Naive thymus-derived CD8-positive, alpha-beta T cell (primary cell): ENCODE measurements around the gene PCDHA1. TPM values are rescaled to one million over a fixed set of nuclear protein-coding genes. Genes with fewer than 3 reads are reported as not detected.

Experiments used
- ATAC-seq, 2 donors: fragments of 150-1000 bp; cut with Tn5 transposase in 1 of 2; sonication (Bioruptor Pico), chemical (Tn5 transposase) in 1 of 2; 1 replicate in 1 of 2; 2 replicates in 1 of 2; pipeline ENCODE4 v1.10.0; 2021; ENCODE audit warnings: mild to moderate bottlenecking in 2 of 2, moderate library complexity in 2 of 2
- POLR2A ChIA-PET: fragments of 350-600 bp; sonication (Branson Sonifier 250); formaldehyde crosslinking; loops from one replicate; lab custom pipeline; 2021; ENCODE audit warnings: antibody characterized with exemption; lab: Charles Lee
- DNase-seq, 10 donors: peaks; one replicate each; pipeline versions ENCODE4 v3.0.0 to v3.0.0-alpha.2; 2020 to 2022
- H3K27ac Mint-ChIP-seq, 10 donors: one replicate each; pipeline ENCODE4 v1.8.0; 2020 to 2022; ENCODE audit warnings: mild to moderate bottlenecking in 10 of 10, mixed read lengths in 10 of 10, moderate library complexity in 4 of 10, inconsistent platforms in 1 of 10
- H3K27me3 Mint-ChIP-seq, 5 donors: one replicate each; pipeline ENCODE4 v1.8.0; 2021 to 2022; ENCODE audit warnings: mixed read lengths in 5 of 5
- H3K36me3 Mint-ChIP-seq, 3 donors: one replicate each; pipeline ENCODE4 v1.8.0; 2020 to 2022; ENCODE audit warnings: mixed read lengths in 3 of 3, mild to moderate bottlenecking in 2 of 3, inconsistent platforms in 1 of 3
- H3K4me1 Mint-ChIP-seq, 4 donors: one replicate each; pipeline ENCODE4 v1.8.0; 2021 to 2022; ENCODE audit warnings: mixed read lengths in 4 of 4
- H3K4me3 Mint-ChIP-seq, 10 donors: one replicate each; pipeline ENCODE4 v1.8.0; 2020 to 2022; ENCODE audit warnings: mild to moderate bottlenecking in 10 of 10, mixed read lengths in 10 of 10, moderate library complexity in 6 of 10, inconsistent platforms in 1 of 10
- H3K9me3 Mint-ChIP-seq, 9 donors: one replicate each; pipeline ENCODE4 v1.8.0; 2020 to 2022; ENCODE audit warnings: mixed read lengths in 9 of 9, mild to moderate bottlenecking in 3 of 9, inconsistent platforms in 1 of 9, moderate library complexity in 1 of 9
- polyA plus RNA-seq, 3 donors: library from polyadenylated mRNA; unstranded; fragments of 300-500 nt; fragmentation: Illumina TruSeq; gene quantifications; one replicate each; pipeline ENCODE4 v1.2.3, GENCODE V29; 2021
- total RNA-seq, 8 experiments: library from RNA in 2 of 8; stranded (reverse) in 2 of 8; gene quantifications; one replicate each; pipeline ENCODE4 v1.2.3 and lab custom pipeline; 2021 to 2026

PCDHA1 gene
- total and polyA plus RNA-seq, 5 experiments from 2014 or later, result not detected

GRCh38 chr5:140967226-140967893 is 181.4 kb downstream of the PCDHA1 start:
- DNase-seq (no peak), ATAC-seq (no peak)
- Mint-ChIP-seq H3K4me1 (peaks cover 0 to 6% (median 2%) of the 10 kb centered on the region in 4 donors), H3K9me3 (peaks cover 0 to 3% (median 0%) of the 10 kb centered on the region in 9 donors), H3K4me3 (peak overlapping the region in 1 of 10 donors; percentile 10), H3K27ac (no peak overlapping the region), H3K27me3 (peaks cover 24 to 64% (median 37%) of the 10 kb centered on the region in 5 donors), H3K36me3 (peaks cover 0 to 6% (median 0%) of the 10 kb centered on the region in 3 donors)
- POLR2A ChIA-PET, result no interaction called here

- POLR2A ChIA-PET, result no interaction called here
- ATAC-seq, result no peak
- peaks cover 13 to 42% (median 25%) of the 10 kb centered on the region in 5 donors for H3K27me3 Mint-ChIP-seq
- no peak overlapping the region for H3K27ac Mint-ChIP-seq
- no peak overlapping the region for H3K4me3 Mint-ChIP-seq
- H3K9me3 Mint-ChIP-seq, result peaks cover 0 to 3% (median 0%) of the 10 kb centered on the region in 9 donors
- no peak for DNase-seq
- H3K4me1 Mint-ChIP-seq, result peaks cover 0 to 6% (median 2%) of the 10 kb centered on the region in 4 donors
- peaks cover 0 to 1% (median 0%) of the 10 kb centered on the region in 3 donors for H3K36me3 Mint-ChIP-seq
Observed at GRCh38 chr5:140969880-140970279, 183.9 kb downstream of the PCDHA1 start.

DNA sequence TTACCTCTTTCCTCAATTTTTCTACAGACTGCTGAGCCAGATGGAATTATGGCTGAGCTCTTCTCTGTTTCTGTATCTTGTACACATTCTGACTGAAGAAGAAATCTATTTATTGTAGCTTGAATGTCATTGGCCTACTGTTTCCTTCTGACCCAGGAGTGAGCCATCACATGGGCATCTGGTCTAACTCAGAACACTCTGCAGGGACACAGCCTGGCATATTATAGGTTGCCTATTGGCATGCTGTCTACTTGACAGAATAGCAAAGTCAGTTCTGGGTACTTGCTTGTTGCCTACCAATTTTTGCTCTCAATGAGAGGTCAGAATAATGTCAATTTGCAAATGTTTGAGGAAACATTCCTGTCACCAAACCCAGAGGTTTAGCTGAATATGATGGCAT is 187.6 kb downstream of the PCDHA1 start:
- peaks cover 0 to 5% (median 0%) of the 10 kb centered on the region in 3 donors for H3K36me3 Mint-ChIP-seq
- peaks cover 4 to 26% (median 8%) of the 10 kb centered on the region in 5 donors for H3K27me3 Mint-ChIP-seq
- POLR2A ChIA-PET, result no interaction called here
- H3K4me1 Mint-ChIP-seq, result no peaks in the 10 kb centered on the region
- no peak for DNase-seq
- no peak overlapping the region for H3K27ac Mint-ChIP-seq
- H3K9me3 Mint-ChIP-seq, result no peaks in the 10 kb centered on the region
- ATAC-seq, result no peak
- no peak overlapping the region for H3K4me3 Mint-ChIP-seq

DNA sequence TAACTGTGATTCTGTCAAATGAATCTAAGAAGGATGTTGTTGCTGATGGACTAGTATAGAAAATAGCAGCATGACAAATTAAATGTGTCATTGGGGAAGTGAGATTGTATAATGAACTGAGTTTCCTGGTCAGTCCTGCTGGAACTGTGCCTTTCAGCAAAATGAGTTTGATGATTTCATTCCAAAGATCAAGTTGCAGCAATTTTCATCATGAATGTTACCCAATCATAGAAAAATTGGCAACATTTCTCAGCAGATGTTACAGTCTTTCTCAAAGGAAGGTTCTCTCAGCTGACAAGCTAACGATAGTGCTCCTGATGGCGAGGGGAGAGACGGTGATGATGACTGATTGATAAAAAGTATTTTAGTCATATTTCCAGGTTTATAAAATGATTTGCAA is 191.1 kb downstream of the PCDHA1 start:
- peaks cover 0 to 5% (median 0%) of the 10 kb centered on the region in 3 donors for H3K36me3 Mint-ChIP-seq
- POLR2A ChIA-PET, result no interaction called here
- H3K27ac Mint-ChIP-seq, result no peak overlapping the region
- peaks cover 1 to 19% (median 10%) of the 10 kb centered on the region in 5 donors for H3K27me3 Mint-ChIP-seq
- ATAC-seq (no peak), DNase-seq (no peak)
- no peaks in the 10 kb centered on the region for H3K9me3 Mint-ChIP-seq
- no peak overlapping the region for H3K4me3 Mint-ChIP-seq
- no peaks in the 10 kb centered on the region for H3K4me1 Mint-ChIP-seq

GRCh38 chr5:140978260-140978659 is 192.3 kb downstream of the PCDHA1 start:
- ATAC-seq, result no peak
- DNase-seq, result no peak
- H3K27ac Mint-ChIP-seq, result no peak overlapping the region
- H3K4me3 Mint-ChIP-seq, result no peak overlapping the region
- H3K4me1 Mint-ChIP-seq, result no peaks in the 10 kb centered on the region
- POLR2A ChIA-PET, result no interaction called here
- H3K36me3 Mint-ChIP-seq, result peaks cover 0 to 5% (median 0%) of the 10 kb centered on the region in 3 donors
- H3K9me3 Mint-ChIP-seq, result no peaks in the 10 kb centered on the region
- H3K27me3 Mint-ChIP-seq, result peaks cover 0 to 28% (median 12%) of the 10 kb centered on the region in 5 donors

DNA sequence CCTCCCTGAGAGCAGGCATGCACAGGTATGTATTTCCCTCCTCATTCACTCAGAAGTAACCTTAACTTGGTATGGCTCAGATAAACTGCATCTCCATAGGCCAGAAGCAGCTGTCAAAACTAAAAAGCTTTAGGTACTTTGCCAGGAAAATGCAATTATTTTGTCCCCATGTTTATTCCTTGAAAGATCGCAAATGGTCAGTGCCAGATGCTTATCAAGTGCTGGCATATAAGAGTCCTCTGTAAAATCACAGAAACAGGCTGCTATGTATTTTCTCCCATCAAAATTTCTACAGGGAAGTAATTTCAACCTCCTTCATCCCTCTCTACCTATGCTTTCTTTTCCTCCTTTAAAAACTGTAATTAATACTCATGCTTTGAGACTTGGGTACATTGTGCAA is 193.0 kb downstream of the PCDHA1 start:
- DNase-seq (no peak), ATAC-seq (no peak)
- POLR2A ChIA-PET, result no interaction called here
- Mint-ChIP-seq H3K9me3 (no peaks in the 10 kb centered on the region), H3K4me1 (no peaks in the 10 kb centered on the region), H3K27ac (no peak overlapping the region), H3K27me3 (peaks cover 0 to 28% (median 12%) of the 10 kb centered on the region in 5 donors), H3K4me3 (no peak overlapping the region), H3K36me3 (peaks cover 0 to 5% (median 0%) of the 10 kb centered on the region in 3 donors)

DNA sequence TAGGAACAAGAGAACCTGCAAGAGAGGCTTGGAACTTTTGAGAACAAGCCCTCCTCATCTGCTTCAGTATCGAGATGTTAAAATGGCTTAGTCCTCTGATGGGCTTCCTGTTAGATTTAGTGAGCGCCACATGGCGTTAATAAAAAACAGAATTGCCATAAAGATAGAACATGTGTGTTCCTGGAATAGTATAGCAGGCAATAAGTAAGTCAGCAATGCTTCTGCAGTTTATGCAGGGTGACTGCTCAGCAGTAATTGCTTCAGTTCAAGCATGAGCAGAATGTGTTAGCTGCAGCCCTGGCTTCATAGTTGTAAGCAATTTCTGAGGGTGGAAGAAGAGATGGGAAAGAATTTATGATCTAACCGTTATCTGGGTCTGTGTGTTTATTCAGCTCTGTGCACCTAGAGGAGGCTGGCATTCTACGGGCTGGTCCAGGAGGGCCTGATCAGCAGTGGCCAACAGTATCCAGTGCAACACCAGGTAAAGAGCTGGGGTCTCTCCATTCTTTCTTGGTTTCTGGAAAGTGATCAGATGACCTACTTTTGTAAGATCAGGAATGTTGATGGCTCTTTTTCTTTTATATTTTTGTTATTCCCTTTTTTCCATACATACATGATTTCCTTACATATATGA is 196.3 kb downstream of the PCDHA1 start:
- Mint-ChIP-seq H3K27ac (no peak overlapping the region), H3K4me3 (no peak overlapping the region), H3K4me1 (no peaks in the 10 kb centered on the region), H3K36me3 (no peaks in the 10 kb centered on the region), H3K9me3 (no peaks in the 10 kb centered on the region), H3K27me3 (peaks cover 7 to 30% (median 13%) of the 10 kb centered on the region in 5 donors)
- POLR2A ChIA-PET, result no interaction called here
- DNase-seq (no peak), ATAC-seq (no peak)

GRCh38 chr5:140986117-140986521 is 200.2 kb downstream of the PCDHA1 start:
- no peak for DNase-seq
- H3K27me3 Mint-ChIP-seq, result peaks cover 7 to 53% (median 14%) of the 10 kb centered on the region in 5 donors
- no peak for ATAC-seq
- H3K4me3 Mint-ChIP-seq, result no peak overlapping the region
- H3K36me3 Mint-ChIP-seq, result no peaks in the 10 kb centered on the region
- no peaks in the 10 kb centered on the region for H3K4me1 Mint-ChIP-seq
- peaks cover 0 to 4% (median 0%) of the 10 kb centered on the region in 9 donors for H3K9me3 Mint-ChIP-seq
- POLR2A ChIA-PET, result no interaction called here
- H3K27ac Mint-ChIP-seq, result no peak overlapping the region

DNA sequence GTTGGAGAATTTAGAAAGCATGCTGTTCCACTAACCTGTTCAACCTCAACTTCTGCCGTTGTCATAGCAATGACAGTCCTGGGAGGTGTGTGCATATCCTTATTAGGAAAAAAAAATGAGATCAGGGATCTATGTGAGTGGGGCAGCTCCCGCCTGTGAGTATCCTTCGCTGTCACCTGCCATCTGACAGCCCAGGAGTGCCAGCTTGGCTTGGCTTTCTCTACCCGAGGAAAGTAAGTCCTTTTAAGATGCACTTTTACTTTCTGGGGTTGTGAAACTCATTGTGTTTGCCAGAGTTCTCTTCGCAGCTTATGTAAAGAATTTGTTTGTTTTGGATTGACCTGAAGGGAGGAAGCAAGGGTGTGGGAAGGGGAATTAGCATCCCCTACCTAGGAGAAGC is 202.2 kb downstream of the PCDHA1 start:
- Mint-ChIP-seq H3K4me1 (no peaks in the 10 kb centered on the region), H3K27ac (no peak overlapping the region), H3K36me3 (no peaks in the 10 kb centered on the region), H3K27me3 (peaks cover 12 to 58% (median 16%) of the 10 kb centered on the region in 5 donors), H3K4me3 (no peak overlapping the region), H3K9me3 (peaks cover 0 to 10% (median 0%) of the 10 kb centered on the region in 9 donors)
- POLR2A ChIA-PET, result no interaction called here
- DNase-seq, result no peak
- ATAC-seq, result no peak

GRCh38 chr5:140988608-140989007 is 202.7 kb downstream of the PCDHA1 start:
- H3K27ac Mint-ChIP-seq, result no peak overlapping the region
- POLR2A ChIA-PET, result no interaction called here
- H3K4me1 Mint-ChIP-seq, result no peaks in the 10 kb centered on the region
- H3K4me3 Mint-ChIP-seq, result no peak overlapping the region
- DNase-seq, result no peak
- no peak for ATAC-seq
- H3K36me3 Mint-ChIP-seq, result no peaks in the 10 kb centered on the region
- H3K9me3 Mint-ChIP-seq, result peaks cover 0 to 10% (median 0%) of the 10 kb centered on the region in 9 donors
- H3K27me3 Mint-ChIP-seq, result peaks cover 12 to 60% (median 16%) of the 10 kb centered on the region in 5 donors

DNA sequence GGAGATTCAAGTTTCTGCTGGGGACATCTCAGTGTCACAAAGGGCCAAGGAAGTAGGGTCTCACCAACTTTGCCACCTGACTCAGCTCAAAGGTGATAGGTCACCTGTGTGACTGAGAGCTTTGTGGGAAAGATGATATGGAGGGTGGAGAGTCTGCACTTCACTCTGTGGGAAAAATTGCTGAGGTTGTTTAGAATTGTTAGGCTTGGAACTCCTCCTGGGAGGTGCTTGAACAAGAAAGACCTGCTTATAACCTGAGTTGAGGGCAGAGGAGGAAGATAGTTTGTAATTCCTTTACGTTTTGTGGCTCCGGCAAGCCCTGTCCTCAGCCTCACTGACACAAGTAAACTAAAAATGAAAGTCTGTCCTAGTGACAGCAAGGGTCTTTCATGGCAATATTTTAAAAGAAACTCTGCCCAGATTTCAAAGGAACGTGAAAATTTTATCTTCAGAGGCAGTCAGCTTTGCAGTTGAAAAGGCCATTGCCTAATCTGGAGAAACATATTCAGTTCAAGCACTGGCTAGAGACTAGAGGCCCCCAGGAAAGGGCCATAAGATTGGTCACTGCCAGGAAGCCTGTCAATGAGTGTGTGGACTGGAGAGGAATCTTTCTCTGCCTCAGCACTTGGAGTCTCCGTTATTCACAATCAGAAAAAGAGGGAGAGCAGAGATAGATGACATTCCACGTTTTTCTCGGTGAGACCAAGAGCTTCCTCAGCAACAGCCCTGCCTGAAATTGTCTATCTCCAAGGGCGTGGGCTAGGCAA is 203.5 kb downstream of the PCDHA1 start:
- ATAC-seq, result no peak
- Mint-ChIP-seq H3K27ac (no peak overlapping the region), H3K4me3 (no peak overlapping the region), H3K36me3 (no peaks in the 10 kb centered on the region), H3K4me1 (no peaks in the 10 kb centered on the region), H3K27me3 (peaks cover 11 to 67% (median 16%) of the 10 kb centered on the region in 5 donors), H3K9me3 (peaks cover 0 to 10% (median 0%) of the 10 kb centered on the region in 9 donors)
- DNase-seq, result no peak
- POLR2A ChIA-PET, result no interaction called here

GRCh38 chr5:140992828-140993227 is 206.9 kb downstream of the PCDHA1 start:
- ATAC-seq (no peak), DNase-seq (no peak)
- Mint-ChIP-seq H3K27ac (no peak overlapping the region), H3K4me3 (no peak overlapping the region), H3K27me3 (peaks cover 5 to 46% (median 15%) of the 10 kb centered on the region in 5 donors), H3K36me3 (no peaks in the 10 kb centered on the region), H3K9me3 (peaks cover 0 to 10% (median 0%) of the 10 kb centered on the region in 9 donors), H3K4me1 (no peaks in the 10 kb centered on the region)
- POLR2A ChIA-PET, result no interaction called here

DNA sequence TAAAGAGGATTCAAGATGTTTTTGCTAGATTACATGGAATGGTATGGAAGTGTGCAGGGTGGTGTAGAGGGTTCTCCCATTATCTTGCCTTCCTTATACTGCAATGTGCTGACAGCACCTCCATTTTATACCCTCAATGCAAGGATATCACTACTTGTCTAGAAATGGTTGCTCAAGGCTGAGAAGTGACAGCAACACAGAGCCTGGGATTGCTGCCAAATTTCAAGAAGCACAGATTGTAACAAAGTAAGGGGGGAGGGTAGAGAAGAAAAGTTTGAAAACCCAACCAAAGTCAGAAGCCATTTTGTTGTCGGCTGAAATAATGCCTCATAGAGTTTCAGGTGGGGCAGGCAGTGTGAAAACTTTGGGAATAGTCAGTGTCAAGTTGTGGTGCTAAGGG is 210.1 kb downstream of the PCDHA1 start:
- DNase-seq (no peak), ATAC-seq (no peak)
- Mint-ChIP-seq H3K4me3 (no peak overlapping the region), H3K27me3 (peaks cover 11 to 35% (median 17%) of the 10 kb centered on the region in 5 donors), H3K4me1 (peaks cover 0 to 1% (median under 1%) of the 10 kb centered on the region in 4 donors), H3K36me3 (no peaks in the 10 kb centered on the region), H3K9me3 (peaks cover 0 to 6% (median 0%) of the 10 kb centered on the region in 9 donors), H3K27ac (no peak overlapping the region)
- POLR2A ChIA-PET, result no interaction called here
